ENCODE data around the gene RSPH1.
"Not testable (repeated sequence)": the region's sequence is repeated elsewhere in the genome, so short reads cannot be mapped to it uniquely, and the experiment has no call there.

RSPH1 gene

DNA sequence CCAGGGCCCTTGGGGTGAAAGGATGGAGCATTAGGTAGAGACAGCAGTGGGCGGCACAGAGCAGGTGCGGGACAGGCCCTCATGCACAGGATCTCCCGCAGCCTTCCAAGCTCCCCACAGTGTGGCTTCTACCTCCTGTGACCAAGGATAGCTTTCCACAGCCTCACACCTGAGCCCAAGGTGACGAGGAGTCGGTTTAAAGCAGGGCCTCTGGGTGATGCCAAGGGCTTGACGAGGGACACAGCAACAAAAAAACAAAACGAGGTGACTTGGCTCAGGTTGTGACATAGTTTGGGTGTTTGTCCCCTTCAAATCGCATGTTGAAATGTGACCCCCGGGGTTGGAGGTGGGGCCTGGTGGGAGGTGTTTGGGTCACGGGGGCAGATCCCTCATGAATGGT, 15.3 kb downstream of the RSPH1 start:
- DNase-seq = no peak

DNA sequence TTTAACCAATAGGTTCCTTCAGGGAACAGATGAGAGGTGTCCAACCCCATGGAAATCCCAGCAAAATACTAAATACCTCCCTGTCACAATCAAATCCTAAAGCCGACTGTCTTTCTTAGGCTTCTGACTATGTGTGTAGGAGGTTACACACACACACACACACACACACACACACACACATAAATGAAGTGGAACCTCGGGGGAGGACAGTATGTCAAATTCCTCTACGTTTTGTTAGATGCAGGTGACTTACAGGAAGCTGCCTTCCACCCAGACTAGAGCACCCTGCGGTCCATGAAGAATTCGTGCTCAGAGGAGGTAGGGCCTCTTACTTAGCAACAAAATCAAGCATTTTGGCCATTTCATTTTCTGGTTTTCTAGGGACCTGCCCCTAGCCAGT, 16.4 kb downstream of the RSPH1 start:
- no peak for DNase-seq

GRCh38 chr21:42478504-42478903, 17.5 kb downstream of the RSPH1 start:
- DNase-seq = no peak

DNA sequence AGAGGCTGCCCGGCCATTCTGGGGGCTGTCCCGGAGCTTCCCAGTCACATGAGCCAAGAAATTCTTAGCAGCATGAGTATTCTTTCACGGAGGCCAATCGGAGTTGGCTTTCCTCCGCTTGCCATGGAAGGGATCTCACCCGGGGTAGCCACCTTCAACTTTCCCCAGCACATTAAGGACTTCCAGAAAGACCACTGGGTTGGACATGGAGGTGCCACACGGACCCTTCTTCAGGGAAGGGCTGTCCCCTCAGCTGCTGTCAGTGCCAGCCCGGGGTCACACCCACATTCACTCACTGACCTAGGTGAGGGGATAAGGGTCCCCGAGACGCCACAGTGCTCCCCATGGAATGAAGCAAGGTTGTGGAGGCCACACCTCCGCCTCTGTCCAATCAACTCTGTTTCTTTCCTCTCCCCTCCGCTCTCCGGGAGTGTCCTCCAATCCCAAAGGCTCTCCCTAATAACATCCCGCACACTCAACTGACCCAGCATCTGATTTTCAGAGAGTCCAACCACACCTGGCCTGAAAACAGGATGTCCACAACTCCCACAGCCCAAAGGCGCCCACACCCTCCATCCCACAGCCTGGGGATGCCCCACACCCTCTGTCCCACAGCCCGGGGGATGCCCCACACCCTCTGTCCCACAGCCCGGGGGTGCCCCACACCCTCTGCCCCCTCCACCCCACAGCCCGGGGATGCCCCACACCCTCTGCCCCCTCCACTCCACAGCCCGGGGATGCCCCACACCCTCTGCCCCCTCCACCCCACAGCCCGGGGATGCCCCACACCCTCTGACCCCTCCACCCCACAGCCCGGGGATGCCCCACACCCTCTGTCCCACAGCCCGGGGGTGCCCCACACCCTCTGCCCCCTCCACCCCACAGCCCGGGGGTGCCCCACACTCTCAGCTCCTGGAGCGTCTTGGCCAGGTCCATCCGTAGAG, 19.4 kb downstream of the RSPH1 start:
- no peak for DNase-seq

- DNase-seq = no peak
Observed at GRCh38 chr21:42475526-42476387, 20.3 kb downstream of the RSPH1 start.

DNA sequence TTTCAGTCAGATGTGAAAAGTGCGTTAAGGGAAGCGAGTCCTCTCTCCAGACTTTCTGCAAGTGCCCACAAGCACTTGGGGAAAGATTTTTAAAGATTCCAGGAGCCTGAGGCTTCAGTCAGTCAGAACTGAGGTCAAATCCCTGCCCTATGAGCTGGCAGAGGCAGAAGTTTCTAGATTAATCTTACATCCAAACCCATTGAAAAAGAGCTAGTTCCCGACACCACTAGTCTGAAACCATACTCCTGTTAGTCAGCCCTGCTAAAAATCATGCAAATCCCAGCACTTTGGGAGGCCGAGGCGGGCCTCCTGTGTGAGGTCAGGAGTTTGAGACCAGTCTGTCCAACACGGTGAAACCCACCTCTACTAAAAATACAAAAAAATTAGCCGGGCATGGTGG, 21.0 kb downstream of the RSPH1 start:
- no peak for DNase-seq

GRCh38 chr21:42474043-42474831, 21.8 kb downstream of the RSPH1 start:
- DNase-seq = no peak

GRCh38 chr21:42473498-42474042, 22.5 kb downstream of the RSPH1 start:
- no peak for DNase-seq

GRCh38 chr21:42472521-42472920, 23.5 kb downstream of the RSPH1 start:
- no peak for DNase-seq

- DNase-seq = no peak
Observed at GRCh38 chr21:42471716-42472330, 24.2 kb downstream of the RSPH1 start.

GRCh38 chr21:42471206-42471605, 24.8 kb downstream of the RSPH1 start:
- DNase-seq = no peak

DNA sequence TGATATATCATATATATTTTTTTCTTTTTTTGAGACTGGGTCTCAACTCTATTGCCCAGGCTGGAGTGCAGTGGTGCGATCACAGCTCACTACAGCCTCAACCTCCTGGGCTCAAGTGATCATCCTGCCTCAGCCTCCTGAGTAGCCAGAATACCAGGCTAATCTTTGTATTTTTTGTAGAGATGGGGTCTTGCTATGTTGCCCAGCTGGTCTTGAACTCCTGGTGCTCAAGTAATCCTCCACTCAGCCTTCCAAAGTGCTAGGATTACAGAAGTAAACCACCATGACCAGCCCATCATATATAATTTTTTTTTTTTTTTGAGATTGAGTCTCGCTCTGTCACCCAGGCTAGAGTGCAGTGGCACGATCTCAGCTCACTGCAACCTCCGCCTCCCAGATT, 26.3 kb downstream of the RSPH1 start:
- DNase-seq = not testable (repeated sequence)

DNA sequence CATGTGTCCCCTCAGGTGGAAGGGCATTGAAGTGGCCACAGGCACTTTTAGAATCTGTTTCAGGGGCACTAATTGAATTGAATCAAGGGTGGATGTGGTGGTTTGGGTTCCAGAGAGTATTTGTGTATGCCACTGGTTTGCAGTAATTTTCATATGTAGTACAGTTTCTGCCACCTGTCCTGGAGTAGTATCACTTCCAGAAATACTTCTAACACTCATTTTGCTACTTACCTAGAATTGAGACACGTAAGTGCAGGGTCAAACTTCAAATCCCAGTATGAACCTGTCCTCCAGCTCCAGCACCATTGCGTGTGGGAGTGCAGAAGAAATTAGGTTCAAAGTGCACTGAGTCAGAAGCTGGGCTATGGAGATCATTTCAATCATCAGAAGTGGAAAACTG, 26.8 kb downstream of the RSPH1 start:
- DNase-seq = no peak

GRCh38 chr21:42468491-42469131, 27.4 kb downstream of the RSPH1 start:
- DNase-seq = no peak

DNA sequence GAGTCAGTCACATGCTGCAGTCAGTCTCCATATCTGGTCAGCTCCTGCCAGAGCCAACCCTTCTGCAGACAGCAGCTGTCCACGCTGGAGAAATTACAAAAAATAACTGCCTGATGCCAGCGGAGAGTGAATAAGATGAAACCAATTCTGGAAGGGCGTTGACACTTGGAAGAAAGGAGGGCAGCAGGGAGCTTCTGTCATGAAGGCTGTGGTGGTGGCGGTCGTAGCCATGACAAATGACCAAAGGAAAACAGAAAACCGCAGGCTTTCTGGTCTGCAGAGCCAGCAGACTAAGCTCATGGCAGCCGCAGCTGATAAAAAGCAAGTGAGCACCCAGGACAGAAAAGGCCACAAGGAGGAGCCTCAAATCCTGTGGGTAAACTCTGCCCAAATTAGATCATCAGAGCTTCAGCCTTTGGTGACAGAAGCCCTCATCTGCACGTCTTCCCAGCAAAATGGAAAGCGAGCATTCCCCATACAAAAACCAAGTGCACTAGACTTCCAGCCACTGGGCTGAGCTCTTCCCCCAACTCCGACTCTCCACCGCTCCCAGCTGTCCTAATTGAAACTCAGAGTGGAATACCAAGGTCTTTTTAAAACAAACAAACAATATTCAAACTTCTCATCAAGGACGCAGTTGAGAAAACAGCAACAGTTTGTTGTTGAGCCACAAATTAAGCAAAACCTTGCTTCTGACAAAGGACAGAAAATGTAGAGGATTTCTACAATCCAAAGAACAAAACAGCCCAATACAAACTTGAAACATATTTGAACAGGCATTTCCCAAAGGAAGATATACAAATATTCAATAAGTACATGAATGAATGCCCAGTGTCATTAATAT, 28.7 kb downstream of the RSPH1 start:
- DNase-seq = no peak

- DNase-seq = no peak
Observed at GRCh38 chr21:42466700-42467099, 29.3 kb downstream of the RSPH1 start.

GRCh38 chr21:42465803-42466127, 30.3 kb downstream of the RSPH1 start:
- no peak for DNase-seq

- DNase-seq = no peak
Observed at GRCh38 chr21:42465008-42465802, 30.8 kb downstream of the RSPH1 start.

- DNase-seq = no peak
Observed at GRCh38 chr21:42463861-42464515, 32.0 kb downstream of the RSPH1 start.

Data from NCI-H2081 treated with DMSO at 0.1 percent for 48 hours (cell line).